B cell (primary cell): ENCODE results near the gene CRYBG3. TPM values are rescaled to one million over a fixed set of nuclear protein-coding genes. Genes with fewer than 3 reads are reported as not detected.

Experiments
- polyA plus RNA-seq: library from polyadenylated mRNA; depleted of rRNA; stranded (reverse); fragments of >200 nt; gene quantifications from 2 replicates; pipeline ENCODE4 v1.2.3, GENCODE V29; 2012
- total RNA-seq, 2 donors: library from RNA; stranded (reverse); fragments of 120-200 nt in 1 of 2; gene quantifications; 1 replicate in 1 of 2; 2 replicates in 1 of 2; pipeline versions ENCODE4 v1.2.3 to v1.2.4, GENCODE V29; 2013 to 2022

The CRYBG3 gene
- total and polyA plus RNA-seq, 2 donors (not counting 1 experiment from before 2014, with no cell fraction given), result 2.2 to 3.0 TPM

Other genes starting within 250 kb of the CRYBG3 start
- gene ARL6, start 57.3 kb upstream of the CRYBG3 start, total RNA-seq, result 5.6 and 7.5 TPM in 2 replicates
- 1.6 and 2.4 TPM in 2 replicates for gene ARL6, start 57.3 kb upstream of the CRYBG3 start, polyA plus RNA-seq
- gene RIOX2, start 150.4 kb downstream of the CRYBG3 start, total RNA-seq, result 23.6 and 27.8 TPM in 2 replicates
- gene RIOX2, start 150.4 kb downstream of the CRYBG3 start, polyA plus RNA-seq, result 15.2 and 18.5 TPM in 2 replicates
- not detected in 2 replicates for gene GABRR3, start 213.3 kb downstream of the CRYBG3 start, total RNA-seq
- gene GABRR3, start 213.3 kb downstream of the CRYBG3 start, polyA plus RNA-seq, result not detected in 2 replicates